ENCODE measurements around the gene COPG1. TPM values are rescaled to one million over a fixed set of nuclear protein-coding genes. Genes with fewer than 3 reads are reported as not detected.
A peak's percentile ranks its signal among the peaks of the same experiment; 100 is the strongest.

The COPG1 gene
- total and polyA plus RNA-seq, 2 of the 13 experiments (the other 11 are each of a cell fraction or from before 2014, with no cell fraction given): 98.6 to 166 TPM

DNA sequence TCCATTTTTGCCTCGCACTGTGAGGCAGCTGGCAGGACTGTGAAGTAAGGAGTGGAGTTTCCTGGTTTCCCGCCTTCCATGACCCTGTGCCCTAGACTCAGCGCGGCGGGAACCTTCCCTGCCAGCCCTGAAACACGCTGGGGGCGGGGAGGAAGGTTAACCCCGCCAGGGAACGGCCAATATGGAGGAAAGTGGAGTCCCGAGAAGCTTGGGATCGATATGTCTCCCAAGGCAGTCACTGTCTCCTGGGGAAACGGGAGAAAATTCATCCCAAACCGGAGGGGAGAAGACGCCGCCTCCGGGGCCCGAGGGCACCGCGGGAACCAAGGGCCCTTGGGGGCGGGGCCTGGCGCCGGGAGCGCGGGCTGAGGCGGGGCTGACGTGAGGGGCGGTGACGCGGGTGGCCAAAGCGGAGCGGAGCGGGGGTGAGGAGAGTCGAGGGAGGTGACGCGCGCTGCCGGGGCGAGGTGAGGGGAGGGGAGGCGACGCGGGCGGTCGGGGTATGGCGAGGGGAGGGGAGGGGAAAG is 29.1 kb downstream of the COPG1 start, which contains the start of gene HMCES (continued):
- TF ChIP-seq IKZF5 (CRISPR knock-in tag; IDR thresholded peaks at IDR 0.05) (0 out of 2 replicates have a peak, but pooled peaks have one; percentile 43), ELF4 (CRISPR knock-in tag; IDR thresholded peaks at IDR 0.05; ENCODE audit: borderline replicate concordance) (no peak), MLLT10 (CRISPR knock-in tag; IDR thresholded peaks at IDR 0.05) (no peak), HOXA7 (CRISPR knock-in tag; IDR thresholded peaks at IDR 0.05) (no peak), MED1 (CRISPR knock-in tag; IDR thresholded peaks at IDR 0.05) (peak; percentile 10; the same call in 1 of the 2 replicates), BORCS8-MEF2B (CRISPR knock-in tag; IDR thresholded peaks at IDR 0.05) (peak; percentile 68; the same call in 1 of the 2 replicates), ARNT2 (CRISPR knock-in tag; IDR thresholded peaks at IDR 0.05; ENCODE audit: low read depth) (no peak), ZBTB34 (CRISPR knock-in tag; IDR thresholded peaks at IDR 0.05) (0 out of 2 replicates have a peak, but pooled peaks have one; percentile 25), SAP130 (CRISPR knock-in tag; IDR thresholded peaks at IDR 0.05; ENCODE audit: low read depth) (peak; percentile 60), HNF1B (CRISPR knock-in tag; IDR thresholded peaks at IDR 0.05) (peak; percentile 76; the same call in 1 of the 2 replicates), CBFB (CRISPR knock-in tag; IDR thresholded peaks at IDR 0.05) (0 out of 2 replicates have a peak, but pooled peaks have one; percentile 10), ZNF607 (CRISPR knock-in tag; IDR thresholded peaks at IDR 0.05; ENCODE audit: borderline replicate concordance) (0 out of 2 replicates have a peak, but pooled peaks have one; percentile 31), RELA (CRISPR knock-in tag; IDR thresholded peaks at IDR 0.05) (no peak), SOX13 (IDR thresholded peaks at IDR 0.05) (no peak), SOX13 (CRISPR knock-in tag; conservative IDR thresholded peaks at IDR 0.05 in 1 of 2, IDR thresholded peaks at IDR 0.05 in 1 of 2) (peak in 1 of 2 experiments; percentile 21; a peak in 1 of 4 replicates), MED13 (CRISPR knock-in tag; IDR thresholded peaks at IDR 0.05) (peak; percentile 18; the same call in 1 of the 2 replicates), HDAC1 (CRISPR knock-in tag; IDR thresholded peaks at IDR 0.05) (peak; percentile 46; the same call in 1 of the 2 replicates), ZNF652 (CRISPR knock-in tag; IDR thresholded peaks at IDR 0.05; ENCODE audit: borderline replicate concordance, low read depth) (peak; percentile 24; the same call in 1 of the 2 replicates), ZNF552 (CRISPR knock-in tag; IDR thresholded peaks at IDR 0.05; ENCODE audit: borderline replicate concordance) (peak; percentile 52; the same call in 1 of the 2 replicates), CBX1 (IDR thresholded peaks at IDR 0.05; ENCODE audit: low read depth) (no peak), ZNF143 (CRISPR knock-in tag; IDR thresholded peaks at IDR 0.05) (0 out of 2 replicates have a peak, but pooled peaks have one; percentile 13)
- TF ChIP-seq, protein P1, sequence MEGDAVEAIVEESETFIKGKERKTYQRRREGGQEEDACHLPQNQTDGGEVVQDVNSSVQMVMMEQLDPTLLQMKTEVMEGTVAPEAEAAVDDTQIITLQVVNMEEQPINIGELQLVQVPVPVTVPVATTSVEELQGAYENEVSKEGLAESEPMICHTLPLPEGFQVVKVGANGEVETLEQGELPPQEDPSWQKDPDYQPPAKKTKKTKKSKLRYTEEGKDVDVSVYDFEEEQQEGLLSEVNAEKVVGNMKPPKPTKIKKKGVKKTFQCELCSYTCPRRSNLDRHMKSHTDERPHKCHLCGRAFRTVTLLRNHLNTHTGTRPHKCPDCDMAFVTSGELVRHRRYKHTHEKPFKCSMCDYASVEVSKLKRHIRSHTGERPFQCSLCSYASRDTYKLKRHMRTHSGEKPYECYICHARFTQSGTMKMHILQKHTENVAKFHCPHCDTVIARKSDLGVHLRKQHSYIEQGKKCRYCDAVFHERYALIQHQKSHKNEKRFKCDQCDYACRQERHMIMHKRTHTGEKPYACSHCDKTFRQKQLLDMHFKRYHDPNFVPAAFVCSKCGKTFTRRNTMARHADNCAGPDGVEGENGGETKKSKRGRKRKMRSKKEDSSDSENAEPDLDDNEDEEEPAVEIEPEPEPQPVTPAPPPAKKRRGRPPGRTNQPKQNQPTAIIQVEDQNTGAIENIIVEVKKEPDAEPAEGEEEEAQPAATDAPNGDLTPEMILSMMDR (CRISPR knock-in tag; IDR thresholded peaks at IDR 0.05): peak; percentile 12; the same call in 1 of the 2 replicates
- TF ChIP-seq, protein P2, sequence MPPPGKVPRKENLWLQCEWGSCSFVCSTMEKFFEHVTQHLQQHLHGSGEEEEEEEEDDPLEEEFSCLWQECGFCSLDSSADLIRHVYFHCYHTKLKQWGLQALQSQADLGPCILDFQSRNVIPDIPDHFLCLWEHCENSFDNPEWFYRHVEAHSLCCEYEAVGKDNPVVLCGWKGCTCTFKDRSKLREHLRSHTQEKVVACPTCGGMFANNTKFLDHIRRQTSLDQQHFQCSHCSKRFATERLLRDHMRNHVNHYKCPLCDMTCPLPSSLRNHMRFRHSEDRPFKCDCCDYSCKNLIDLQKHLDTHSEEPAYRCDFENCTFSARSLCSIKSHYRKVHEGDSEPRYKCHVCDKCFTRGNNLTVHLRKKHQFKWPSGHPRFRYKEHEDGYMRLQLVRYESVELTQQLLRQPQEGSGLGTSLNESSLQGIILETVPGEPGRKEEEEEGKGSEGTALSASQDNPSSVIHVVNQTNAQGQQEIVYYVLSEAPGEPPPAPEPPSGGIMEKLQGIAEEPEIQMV (CRISPR knock-in tag; IDR thresholded peaks at IDR 0.05; ENCODE audit: low read depth): peak; percentile 73; the same call in 1 of the 2 replicates
